BJ (cell line): ENCODE data around the gene KRT82. TPM values are rescaled to one million over a fixed set of nuclear protein-coding genes. Genes with fewer than 3 reads are reported as not detected.

Source experiments
- CTCF ChIA-PET: fragments of 350-600 bp; formaldehyde crosslinking; extraction: SDS; loops from one replicate; lab custom pipeline; 2021; ENCODE audit warnings: antibody characterized with exemption, inconsistent platforms; lab: Yijun Ruan, JAX
- POLR2A ChIA-PET: fragments of 300-600 bp; sonication (Branson Sonifier 250); formaldehyde crosslinking; extraction: SDS; loops from one replicate; lab custom pipeline; 2021; ENCODE audit warnings: antibody characterized with exemption; lab: Charles Lee
- DNase-seq: peaks from one replicate; pipeline ENCODE4 v3.0.0-alpha.2; 2011; ENCODE audit warnings: low read depth
- H3K27me3 ChIP-seq: 2 replicates; pipeline ENCODE4 v1.6.0; 2011; ENCODE audit warnings: low read length; ENCODE audit not compliant: control insufficient read depth, insufficient read depth
- H3K36me3 ChIP-seq: 2 replicates; pipeline ENCODE4 v1.5.1; 2011; ENCODE audit warnings: low read length; ENCODE audit not compliant: control insufficient read depth, insufficient read depth
- H3K4me3 ChIP-seq: 2 replicates; pipeline ENCODE4 v1.5.1; 2011; ENCODE audit warnings: low read depth, mild to moderate bottlenecking, control low read depth, low read length
- polyA plus RNA-seq: library from polyadenylated mRNA; depleted of rRNA; stranded (reverse); fragments of >200 nt; gene quantifications from 2 replicates; pipeline ENCODE4 v1.2.3, GENCODE V29; 2011
- TF ChIP-seq, protein P1 (sequence below): IDR thresholded peaks from 2 replicates; pipeline ENCODE4 v1.5.1; 2011; ENCODE audit warnings: low read depth, mild to moderate bottlenecking, control low read depth, inconsistent platforms, low read length, moderate library complexity; ENCODE audit not compliant: insufficient read depth

The KRT82 gene
- polyA plus RNA-seq, 1 experiment, result not detected

DNA sequence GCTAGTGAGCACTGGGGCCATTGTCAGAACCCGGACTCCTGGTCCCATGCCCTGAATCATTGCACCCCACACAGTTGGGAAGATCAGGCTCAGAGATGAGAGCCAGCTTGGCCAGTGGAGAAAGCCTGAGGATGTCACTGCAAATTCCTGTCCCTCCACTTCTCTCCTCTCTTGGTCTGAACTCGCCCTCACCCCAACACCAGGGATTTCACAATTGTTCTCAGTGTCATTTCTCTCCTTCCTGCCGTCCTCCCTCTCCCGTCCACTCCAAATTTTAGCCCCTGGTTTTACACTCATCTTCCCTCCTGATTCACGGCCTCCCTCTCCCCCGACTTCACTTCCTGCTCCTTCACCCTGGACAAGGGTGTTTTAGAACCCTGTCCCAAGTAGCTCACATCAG lies 16.9 kb upstream of the KRT82 start:
- TF ChIP-seq, protein P1, sequence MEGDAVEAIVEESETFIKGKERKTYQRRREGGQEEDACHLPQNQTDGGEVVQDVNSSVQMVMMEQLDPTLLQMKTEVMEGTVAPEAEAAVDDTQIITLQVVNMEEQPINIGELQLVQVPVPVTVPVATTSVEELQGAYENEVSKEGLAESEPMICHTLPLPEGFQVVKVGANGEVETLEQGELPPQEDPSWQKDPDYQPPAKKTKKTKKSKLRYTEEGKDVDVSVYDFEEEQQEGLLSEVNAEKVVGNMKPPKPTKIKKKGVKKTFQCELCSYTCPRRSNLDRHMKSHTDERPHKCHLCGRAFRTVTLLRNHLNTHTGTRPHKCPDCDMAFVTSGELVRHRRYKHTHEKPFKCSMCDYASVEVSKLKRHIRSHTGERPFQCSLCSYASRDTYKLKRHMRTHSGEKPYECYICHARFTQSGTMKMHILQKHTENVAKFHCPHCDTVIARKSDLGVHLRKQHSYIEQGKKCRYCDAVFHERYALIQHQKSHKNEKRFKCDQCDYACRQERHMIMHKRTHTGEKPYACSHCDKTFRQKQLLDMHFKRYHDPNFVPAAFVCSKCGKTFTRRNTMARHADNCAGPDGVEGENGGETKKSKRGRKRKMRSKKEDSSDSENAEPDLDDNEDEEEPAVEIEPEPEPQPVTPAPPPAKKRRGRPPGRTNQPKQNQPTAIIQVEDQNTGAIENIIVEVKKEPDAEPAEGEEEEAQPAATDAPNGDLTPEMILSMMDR, result no peak
- Histone ChIP-seq H3K36me3 (no peaks in the 10 kb centered on the region), H3K4me3 (no peak overlapping the region), H3K27me3 (peaks cover 9% of the 10 kb centered on the region)
- no peak for DNase-seq
- POLR2A ChIA-PET, result no interaction called here
- CTCF ChIA-PET, result interaction anchor here (0.7 to 1.7 kb wide), 3 partner anchors 27 to 50 kb away, joined by 3 read pairs; no protein-coding TSS in a partner anchor

DNA sequence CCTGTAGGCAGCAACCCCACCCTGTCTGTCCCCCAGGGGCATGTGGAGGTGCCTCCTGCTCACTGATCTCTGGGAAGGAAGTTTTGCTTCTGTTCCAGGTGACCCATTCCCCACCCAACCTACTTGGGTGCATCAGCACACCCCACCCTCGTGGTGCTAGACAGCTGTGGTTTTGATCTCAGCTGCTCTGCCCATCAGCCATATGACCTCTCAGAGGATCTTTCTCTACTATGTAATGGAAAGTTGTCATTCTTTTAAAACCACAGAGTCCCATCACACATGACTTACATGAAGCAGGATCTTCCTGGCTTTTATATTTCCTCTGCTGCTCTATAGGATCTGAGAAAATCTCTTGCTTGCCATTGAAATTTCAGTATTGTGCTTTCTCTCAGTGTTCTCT lies 13.5 kb upstream of the KRT82 start:
- POLR2A ChIA-PET, result no interaction called here
- TF ChIP-seq, protein P1, result no peak
- DNase-seq, result no peak

DNA sequence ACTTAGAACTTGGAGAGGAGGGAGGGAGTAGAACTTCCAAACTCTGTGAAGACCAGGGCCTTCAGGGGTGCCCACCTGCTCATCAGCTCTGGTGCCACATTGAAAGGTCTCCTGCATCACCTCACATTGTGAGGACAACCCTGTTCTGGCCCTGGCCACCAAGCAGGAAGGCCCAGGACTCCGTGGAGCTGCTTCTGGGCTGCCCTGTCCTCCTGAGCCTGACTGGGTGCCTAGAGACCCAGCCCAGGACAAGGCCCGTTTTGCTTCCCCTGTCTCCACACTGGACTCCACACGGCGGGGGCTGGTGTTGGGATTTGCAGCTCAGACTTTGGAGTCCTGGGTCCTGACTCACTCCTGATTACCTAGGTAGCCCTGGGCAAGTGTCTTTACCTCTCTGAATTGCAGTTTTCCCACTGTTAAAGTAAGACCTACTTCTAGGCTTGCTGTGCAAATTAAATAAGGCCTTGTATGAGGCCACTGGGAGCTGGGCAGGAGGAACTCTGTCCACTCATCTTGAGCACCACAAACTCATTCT lies 12.5 kb upstream of the KRT82 start:
- TF ChIP-seq, protein P1, result no peak
- POLR2A ChIA-PET, result no interaction called here
- CTCF ChIA-PET, result interaction anchor here (0.7 kb wide), 1 partner anchor 88 kb away, joined by 3 read pairs; no protein-coding TSS in a partner anchor
- no peak for DNase-seq
- H3K27me3 ChIP-seq, result peaks cover 5% of the 10 kb centered on the region
- H3K36me3 ChIP-seq, result no peaks in the 10 kb centered on the region
- H3K4me3 ChIP-seq, result no peak overlapping the region

More for the DNA sequence above, 13.5 kb upstream of the KRT82 start:
- Histone ChIP-seq H3K4me3 (no peak overlapping the region), H3K36me3 (no peaks in the 10 kb centered on the region), H3K27me3 (peaks cover 7% of the 10 kb centered on the region)
- CTCF ChIA-PET, result interaction anchor here (1.0 kb wide), 2 partner anchors 23 to 460 kb away, joined by 3 read pairs; no protein-coding TSS in a partner anchor

DNA sequence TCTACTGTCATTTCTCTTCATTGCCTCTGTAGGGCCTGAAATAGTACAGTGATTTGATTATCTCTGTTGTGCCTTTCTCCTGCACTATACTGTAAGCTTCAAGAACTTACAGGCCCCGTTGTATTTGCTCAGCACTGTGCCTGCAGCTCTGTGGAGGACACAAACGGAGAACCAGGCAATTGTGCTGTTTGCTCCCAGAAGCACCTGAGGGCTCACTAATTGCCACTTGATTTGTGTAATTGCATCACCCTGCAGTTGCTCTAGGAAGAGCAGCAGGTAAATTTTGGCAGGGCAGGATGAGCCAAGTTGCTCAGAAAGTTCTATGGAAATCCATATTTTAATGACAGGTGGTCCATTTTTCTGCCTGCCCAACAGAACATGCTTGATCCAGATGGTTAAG lies 11.6 kb upstream of the KRT82 start:
- peaks cover 4% of the 10 kb centered on the region; the same call in 1 of the 2 replicates for H3K27me3 ChIP-seq
- H3K36me3 ChIP-seq, result no peaks in the 10 kb centered on the region
- POLR2A ChIA-PET, result no interaction called here
- CTCF ChIA-PET, result no interaction called here
- DNase-seq, result no peak
- TF ChIP-seq, protein P1, result no peak
- no peak overlapping the region for H3K4me3 ChIP-seq

DNA sequence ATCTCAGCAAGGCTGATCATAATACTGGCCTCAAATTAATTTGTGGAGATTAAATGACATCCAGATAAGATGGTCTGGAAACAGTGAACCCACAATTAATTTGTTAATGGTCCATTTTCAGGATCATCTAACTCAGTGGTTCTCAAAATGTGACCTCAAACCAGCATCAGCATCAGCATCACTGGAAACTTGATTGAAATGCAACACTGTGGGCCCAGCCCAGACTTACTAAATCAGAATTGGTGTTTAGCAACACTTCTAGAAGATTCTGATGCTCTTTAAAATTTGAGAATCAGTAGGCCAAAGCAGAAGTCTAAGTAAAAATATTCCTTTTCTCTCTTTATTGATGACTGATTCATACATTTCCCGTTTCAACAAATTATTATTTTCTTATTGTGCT lies 10.7 kb upstream of the KRT82 start:
- POLR2A ChIA-PET, result no interaction called here
- no peak overlapping the region for H3K4me3 ChIP-seq
- peaks cover 4% of the 10 kb centered on the region; the same call in 1 of the 2 replicates for H3K27me3 ChIP-seq
- TF ChIP-seq, protein P1, result no peak
- CTCF ChIA-PET, result interaction anchor here (1.2 to 1.6 kb wide), 3 partner anchors 17 to 468 kb away, joined by 4 read pairs; no protein-coding TSS in a partner anchor
- no peaks in the 10 kb centered on the region for H3K36me3 ChIP-seq
- no peak for DNase-seq
